CD4-positive, alpha-beta T cell treated with Interleukin-2 at 100 ng/mL for 4 hours (primary cell): ENCODE data around the gene MLLT10.
"Not testable (repeated sequence)": the region's sequence is repeated elsewhere in the genome, so short reads cannot be mapped to it uniquely, and the experiment has no call there.

Source experiments
- DNase-seq: peaks from one replicate; pipeline ENCODE4 v3.0.0-alpha.2; 2020; ENCODE audit warnings: low spot score

MLLT10 gene

GRCh38 chr10:21584834-21585530 is 51.0 kb downstream of the MLLT10 start:
- no peak for DNase-seq

- DNase-seq = no peak
Observed at GRCh38 chr10:21587391-21587790, 53.4 kb downstream of the MLLT10 start.

- DNase-seq = peak; percentile 9
Observed at GRCh38 chr10:21588159-21588558, 54.1 kb downstream of the MLLT10 start.

- no peak for DNase-seq
Observed at GRCh38 chr10:21593986-21594385, 60.0 kb downstream of the MLLT10 start.

- DNase-seq = no peak
Observed at GRCh38 chr10:21599582-21599981, 65.5 kb downstream of the MLLT10 start.

- DNase-seq = no peak
Observed at GRCh38 chr10:21600804-21601433, 66.9 kb downstream of the MLLT10 start.

GRCh38 chr10:21602313-21602712 is 68.3 kb downstream of the MLLT10 start:
- DNase-seq = no peak

GRCh38 chr10:21603721-21604120 is 69.7 kb downstream of the MLLT10 start:
- DNase-seq = no peak

- no peak for DNase-seq
Observed at GRCh38 chr10:21604651-21605050, 70.6 kb downstream of the MLLT10 start.

GRCh38 chr10:21607907-21608306 is 73.9 kb downstream of the MLLT10 start:
- DNase-seq = no peak

GRCh38 chr10:21614000-21614399 is 80.0 kb downstream of the MLLT10 start:
- no peak for DNase-seq

- no peak for DNase-seq
Observed at GRCh38 chr10:21617267-21617666, 83.2 kb downstream of the MLLT10 start.

- no peak for DNase-seq
Observed at GRCh38 chr10:21623291-21623690, 89.3 kb downstream of the MLLT10 start.

- not testable (repeated sequence) for DNase-seq
Observed at GRCh38 chr10:21624421-21624820, 90.4 kb downstream of the MLLT10 start.

GRCh38 chr10:21624951-21625350 is 90.9 kb downstream of the MLLT10 start:
- DNase-seq = no peak

- DNase-seq = no peak
Observed at GRCh38 chr10:21625623-21626229, 91.7 kb downstream of the MLLT10 start.

GRCh38 chr10:21626457-21627161 is 92.6 kb downstream of the MLLT10 start:
- DNase-seq = no peak

- no peak for DNase-seq
Observed at GRCh38 chr10:21627331-21627730, 93.3 kb downstream of the MLLT10 start.

- no peak for DNase-seq
Observed at GRCh38 chr10:21628023-21628422, 94.0 kb downstream of the MLLT10 start.

- not testable (repeated sequence) for DNase-seq
Observed at GRCh38 chr10:21628645-21629044, 94.6 kb downstream of the MLLT10 start.

GRCh38 chr10:21634599-21635365 is 100.8 kb downstream of the MLLT10 start:
- no peak for DNase-seq

- no peak for DNase-seq
Observed at GRCh38 chr10:21637795-21638194, 103.8 kb downstream of the MLLT10 start.
